GM18867 (cell line): ENCODE data around the gene CMSS1.
A peak's percentile ranks its signal among the peaks of the same experiment; 100 is the strongest.

ENCODE experiments used
- ATAC-seq: cut with Tn5 transposase; IDR thresholded peaks from one replicate; pipeline ENCODE4 v1.9.1; 2021; ENCODE audit warnings: mild to moderate bottlenecking, moderate library complexity; ENCODE audit not compliant: unreplicated experiment

The CMSS1 gene

GRCh38 chr3:100010087-100010417 lies 192.4 kb downstream of the CMSS1 start:
- no peak for ATAC-seq

- no peak for ATAC-seq
These were observed 201.1 kb downstream of the CMSS1 start for GRCh38 chr3:100018806-100019205.

GRCh38 chr3:100019719-100020118 lies 202.1 kb downstream of the CMSS1 start:
- no peak for ATAC-seq

GRCh38 chr3:100020876-100021644 lies 203.4 kb downstream of the CMSS1 start:
- no peak for ATAC-seq

- no peak for ATAC-seq
These were observed 204.8 kb downstream of the CMSS1 start for GRCh38 chr3:100022506-100022905.

- ATAC-seq = no peak
These were observed 205.5 kb downstream of the CMSS1 start for GRCh38 chr3:100023150-100023549.

- ATAC-seq = no peak
These were observed 205.9 kb downstream of the CMSS1 start for GRCh38 chr3:100023595-100023994.

- no peak for ATAC-seq
These were observed 207.1 kb downstream of the CMSS1 start for GRCh38 chr3:100024520-100025303.

GRCh38 chr3:100027321-100027720 lies 209.7 kb downstream of the CMSS1 start:
- ATAC-seq = no peak

GRCh38 chr3:100029052-100029451 lies 211.4 kb downstream of the CMSS1 start:
- no peak for ATAC-seq

- peak; percentile 53 for ATAC-seq
These were observed 212.0 kb downstream of the CMSS1 start for GRCh38 chr3:100029689-100030088.

- no peak for ATAC-seq
These were observed 212.7 kb downstream of the CMSS1 start for GRCh38 chr3:100030346-100030745.

- no peak for ATAC-seq
These were observed 213.3 kb downstream of the CMSS1 start for GRCh38 chr3:100030914-100031425.

GRCh38 chr3:100032243-100032642 lies 214.6 kb downstream of the CMSS1 start:
- no peak for ATAC-seq

- no peak for ATAC-seq
These were observed 215.5 kb downstream of the CMSS1 start for GRCh38 chr3:100033184-100033583.

- no peak for ATAC-seq
These were observed 216.3 kb downstream of the CMSS1 start for GRCh38 chr3:100033903-100034471.

- ATAC-seq = no peak
These were observed 221.4 kb downstream of the CMSS1 start for GRCh38 chr3:100039075-100039474.

GRCh38 chr3:100040451-100041225 lies 223.0 kb downstream of the CMSS1 start:
- no peak for ATAC-seq

- ATAC-seq = no peak
These were observed 223.7 kb downstream of the CMSS1 start for GRCh38 chr3:100041328-100041749.

GRCh38 chr3:100042166-100042981 lies 224.7 kb downstream of the CMSS1 start:
- no peak for ATAC-seq
